Measurements from ENCODE around the gene ARID5A. TPM values are rescaled to one million over a fixed set of nuclear protein-coding genes. Genes with fewer than 3 reads are reported as not detected.

The ARID5A gene
- total and polyA plus RNA-seq, 7 donors = 12.9 to 73.6 (median 29.9) TPM

DNA sequence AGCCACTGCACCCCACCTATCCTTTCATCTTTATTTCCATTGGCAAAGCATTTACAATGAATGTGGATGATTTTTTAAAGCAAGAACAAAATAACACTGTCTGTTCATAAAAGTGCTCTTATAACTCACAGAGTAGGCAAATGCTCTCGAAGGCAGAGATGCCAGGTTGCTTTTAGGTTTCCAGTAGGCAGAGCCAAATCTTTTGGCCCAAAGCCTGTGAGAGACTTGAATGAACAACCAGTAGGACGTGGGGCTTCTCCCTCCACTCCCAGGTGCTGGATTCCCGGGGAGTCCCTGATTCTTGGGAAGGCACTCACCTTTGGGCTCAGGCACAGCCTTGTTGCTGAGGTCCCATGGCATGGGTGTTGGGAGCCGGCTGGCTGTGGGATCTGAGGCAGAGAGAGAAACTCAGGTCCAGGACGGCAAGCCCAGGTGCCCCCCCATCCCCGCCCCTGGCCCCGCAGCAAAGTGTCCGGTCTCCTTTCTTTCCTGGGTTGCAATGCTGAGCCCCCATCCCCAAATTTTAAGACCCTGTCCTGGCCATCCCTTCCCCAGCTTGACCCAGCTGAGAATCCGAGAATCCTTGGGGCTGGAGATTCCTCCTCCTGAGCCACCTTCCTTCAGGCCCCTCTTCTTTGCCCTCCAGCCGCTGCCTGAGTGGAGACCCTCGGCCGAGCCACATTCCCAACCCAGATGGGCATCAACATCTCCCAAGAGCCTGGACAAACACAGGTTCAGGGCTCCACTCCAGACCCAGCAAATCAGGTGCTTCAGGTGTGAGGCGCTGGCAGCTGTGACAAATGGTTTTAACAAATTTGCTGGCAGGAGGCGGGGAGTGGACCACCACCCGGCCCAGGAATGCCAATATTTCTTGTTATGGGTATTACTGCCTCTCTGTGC lies 37.2 kb upstream of the ARID5A start:
- no peak for ATAC-seq
- 76 to 78% (median 77%) methylated on average over 15 of the region's 15 CpGs for WGBS, 3 donors
- Histone ChIP-seq H3K4me3 (no peak overlapping the region), H3K36me3 (ENCODE audit: insufficient read depth in 1 of 2, low read depth in 1 of 2) (no peaks in the 10 kb centered on the region), H3K27ac (no peak overlapping the region), H3K9me3 (peaks cover 1% of the 10 kb centered on the region), H3K27me3 (ENCODE audit: insufficient read depth in 3 of 3, low read length in 2 of 3) (peaks cover 0 to 29% (median 7%) of the 10 kb centered on the region in 3 donors), H3K4me1 (no peaks in the 10 kb centered on the region)
- TF ChIP-seq, protein P1, sequence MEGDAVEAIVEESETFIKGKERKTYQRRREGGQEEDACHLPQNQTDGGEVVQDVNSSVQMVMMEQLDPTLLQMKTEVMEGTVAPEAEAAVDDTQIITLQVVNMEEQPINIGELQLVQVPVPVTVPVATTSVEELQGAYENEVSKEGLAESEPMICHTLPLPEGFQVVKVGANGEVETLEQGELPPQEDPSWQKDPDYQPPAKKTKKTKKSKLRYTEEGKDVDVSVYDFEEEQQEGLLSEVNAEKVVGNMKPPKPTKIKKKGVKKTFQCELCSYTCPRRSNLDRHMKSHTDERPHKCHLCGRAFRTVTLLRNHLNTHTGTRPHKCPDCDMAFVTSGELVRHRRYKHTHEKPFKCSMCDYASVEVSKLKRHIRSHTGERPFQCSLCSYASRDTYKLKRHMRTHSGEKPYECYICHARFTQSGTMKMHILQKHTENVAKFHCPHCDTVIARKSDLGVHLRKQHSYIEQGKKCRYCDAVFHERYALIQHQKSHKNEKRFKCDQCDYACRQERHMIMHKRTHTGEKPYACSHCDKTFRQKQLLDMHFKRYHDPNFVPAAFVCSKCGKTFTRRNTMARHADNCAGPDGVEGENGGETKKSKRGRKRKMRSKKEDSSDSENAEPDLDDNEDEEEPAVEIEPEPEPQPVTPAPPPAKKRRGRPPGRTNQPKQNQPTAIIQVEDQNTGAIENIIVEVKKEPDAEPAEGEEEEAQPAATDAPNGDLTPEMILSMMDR (IDR thresholded peaks at IDR 0.05) = no peak
- intact Hi-C loops (cut with DNase I) = no loop called here
- DNase-seq = no peak

DNA sequence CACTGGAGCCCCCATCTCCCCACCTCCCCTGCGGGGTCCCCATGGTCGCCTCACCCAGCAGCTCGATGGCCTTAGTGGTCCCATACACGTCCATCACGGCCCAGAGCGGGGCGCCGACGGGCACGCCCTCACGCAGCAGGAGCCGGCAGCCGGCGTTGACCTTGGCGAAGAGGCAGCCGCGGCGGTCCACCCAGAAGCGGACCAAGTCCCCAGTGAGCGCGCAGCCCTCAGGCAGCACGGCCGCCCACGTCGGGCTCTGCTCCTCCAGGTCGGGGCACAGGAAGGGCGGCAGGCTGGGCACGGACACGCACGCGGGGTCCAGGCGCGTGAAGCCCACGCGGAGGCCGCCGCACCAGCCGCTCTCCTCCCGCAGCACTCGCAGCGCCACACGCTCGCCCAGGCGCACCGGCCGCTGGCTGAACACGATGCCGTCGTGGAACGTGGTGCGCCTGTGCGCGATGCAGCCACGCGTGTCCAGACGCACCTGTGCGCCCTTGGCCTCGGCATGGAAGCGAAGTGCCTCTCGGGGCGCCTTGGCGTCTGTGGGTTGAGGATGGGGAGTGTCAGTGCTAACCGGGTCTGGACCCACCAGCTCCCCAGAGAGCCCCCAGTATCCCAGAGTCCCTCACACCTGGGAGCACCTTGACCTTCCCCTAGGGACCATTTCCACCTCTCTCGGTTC lies 36.0 kb upstream of the ARID5A start:
- H3K4me3 ChIP-seq = no peak overlapping the region
- WGBS, 3 donors = 29 to 32% (median 30%) methylated on average over 39 to 64 of the region's 64 CpGs
- peaks cover 0 to 29% (median 7%) of the 10 kb centered on the region in 3 donors for H3K27me3 ChIP-seq (ENCODE audit: insufficient read depth in 3 of 3, low read length in 2 of 3)
- no peaks in the 10 kb centered on the region for H3K36me3 ChIP-seq (ENCODE audit: insufficient read depth in 1 of 2, low read depth in 1 of 2)
- TF ChIP-seq, protein P1 (IDR thresholded peaks at IDR 0.05) = no peak
- intact Hi-C loops (cut with DNase I) = loop anchor here in 1 of 2 donors (10.0 kb wide), 1 partner anchor 506 kb away; the partner anchor contains the start of gene ANKRD36C
- DNase-seq (peak in 1 of 2 donors; percentile 50), ATAC-seq (no peak)
- H3K4me1 ChIP-seq = peaks cover 7% of the 10 kb centered on the region
- no peak overlapping the region for H3K27ac ChIP-seq
- no peaks in the 10 kb centered on the region for H3K9me3 ChIP-seq

DNA sequence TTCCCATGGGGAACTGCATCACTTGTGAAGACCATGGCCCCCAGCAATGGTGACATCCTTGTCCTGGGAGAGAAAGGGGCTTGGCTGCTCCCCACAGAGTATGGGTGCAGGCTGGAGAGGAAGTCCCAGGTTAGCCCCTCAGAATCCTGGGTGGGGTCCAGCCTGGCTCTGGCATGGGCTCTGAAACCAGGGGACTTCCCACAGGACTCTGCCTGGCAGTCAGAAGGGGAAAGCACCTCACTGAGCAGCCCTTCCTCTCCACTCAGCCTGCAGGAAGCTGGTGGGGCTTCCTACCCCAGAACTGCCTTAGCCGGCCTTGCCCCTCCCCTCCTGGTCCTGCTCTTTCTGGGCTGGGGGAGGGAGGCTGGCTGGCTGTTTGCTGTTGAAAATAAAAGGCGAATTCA lies 35.1 kb upstream of the ARID5A start:
- TF ChIP-seq, protein P1 (IDR thresholded peaks at IDR 0.05) = no peak
- DNase-seq (peak in 1 of 2 donors; percentile 28), ATAC-seq (no peak)
- H3K4me1 ChIP-seq = peaks cover 11% of the 10 kb centered on the region
- H3K4me3 ChIP-seq = no peak overlapping the region
- H3K9me3 ChIP-seq = no peaks in the 10 kb centered on the region
- H3K27ac ChIP-seq = no peak overlapping the region
- peaks cover 0 to 29% (median 7%) of the 10 kb centered on the region in 3 donors for H3K27me3 ChIP-seq (ENCODE audit: insufficient read depth in 3 of 3, low read length in 2 of 3)
- 49 to 67% (median 65%) methylated on average over 2 of the region's 2 CpGs for WGBS, 3 donors
- H3K36me3 ChIP-seq (ENCODE audit: insufficient read depth in 1 of 2, low read depth in 1 of 2) = no peaks in the 10 kb centered on the region
- intact Hi-C loops (cut with DNase I) = loop anchor here in 1 of 2 donors (10.0 kb wide), 1 partner anchor 507 kb away; the partner anchor contains the start of gene ANKRD36C

DNA sequence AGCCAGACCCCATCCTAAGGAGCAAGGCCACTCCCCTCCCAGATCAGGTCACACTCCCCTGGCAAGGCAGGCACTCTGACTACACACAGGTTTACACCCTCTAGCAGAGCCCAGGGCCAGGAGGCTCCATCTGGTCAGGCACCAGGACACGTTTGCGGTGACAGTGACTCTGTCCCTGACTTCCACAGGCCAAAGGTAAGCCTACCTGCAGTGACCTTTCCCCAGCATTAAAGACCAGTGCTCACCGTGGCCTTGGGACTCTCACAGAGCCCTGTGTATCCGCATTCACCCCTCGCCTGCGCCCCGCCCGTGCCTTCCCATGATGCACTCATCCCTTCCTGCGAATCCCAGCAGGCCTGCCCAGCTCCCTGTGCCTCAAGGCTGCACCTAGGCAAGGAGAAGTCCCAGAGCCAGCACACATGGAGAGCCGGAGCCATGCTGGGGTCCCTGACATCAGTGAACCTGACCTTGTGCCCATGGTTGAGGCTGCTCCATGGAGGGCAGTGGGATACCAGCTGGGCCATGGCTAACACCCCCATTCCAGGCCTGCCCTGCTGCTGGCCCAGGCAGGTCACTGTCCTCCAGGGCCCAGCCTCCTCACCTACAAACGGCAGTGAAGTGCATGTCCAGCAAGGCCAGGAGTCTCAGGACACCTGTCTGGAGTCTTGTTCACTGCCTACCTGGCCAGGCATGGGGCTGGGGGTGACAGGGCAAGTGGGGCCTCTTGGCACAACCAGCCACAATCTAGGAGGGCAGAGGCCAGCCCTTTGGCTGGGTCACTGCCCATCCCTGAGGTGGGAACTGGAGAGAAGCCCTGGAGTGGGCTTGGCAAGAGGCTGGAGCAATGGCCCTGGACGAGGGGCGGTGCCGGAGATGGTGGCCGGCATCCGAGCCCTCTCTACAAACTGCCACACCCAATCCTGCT lies 34.4 kb upstream of the ARID5A start:
- Histone ChIP-seq H3K27me3 (ENCODE audit: insufficient read depth in 3 of 3, low read length in 2 of 3) (peaks cover 0 to 29% (median 7%) of the 10 kb centered on the region in 3 donors), H3K9me3 (no peaks in the 10 kb centered on the region), H3K4me1 (peaks cover 11% of the 10 kb centered on the region), H3K4me3 (no peak overlapping the region), H3K36me3 (ENCODE audit: insufficient read depth in 1 of 2, low read depth in 1 of 2) (no peaks in the 10 kb centered on the region), H3K27ac (no peak overlapping the region)
- 81 to 87% (median 87%) methylated on average over 16 of the region's 16 CpGs for WGBS, 3 donors
- DNase-seq (peak in 1 of 2 donors; percentile 35), ATAC-seq (no peak)
- intact Hi-C loops (cut with DNase I) = loop anchor here in 1 of 2 donors (10.0 kb wide), 1 partner anchor 507 kb away; the partner anchor contains the start of gene ANKRD36C
- TF ChIP-seq, protein P1 (IDR thresholded peaks at IDR 0.05) = no peak
